WTC11 (cell line): ENCODE data around the gene ABCA13.

Source experiments
- ATF2 ChIP-seq: sonication (generic); formaldehyde crosslinking; IDR thresholded peaks from 2 replicates; pipeline ENCODE4 v1.8.1; 2022; ENCODE audit warnings: low read depth, missing genetic modification reagents, borderline replicate concordance
- FOXP1 ChIP-seq: sonication (generic); formaldehyde crosslinking; IDR thresholded peaks from 2 replicates; pipeline ENCODE4 v1.8.0; 2022; ENCODE audit warnings: missing genetic modification reagents, mild to moderate bottlenecking, moderate library complexity, borderline replicate concordance
- TEAD4 ChIP-seq: sonication (generic); formaldehyde crosslinking; IDR thresholded peaks from 2 replicates; pipeline ENCODE4 v1.8.0; 2022; ENCODE audit warnings: mild to moderate bottlenecking, missing genetic modification reagents
- ZBTB21 ChIP-seq: sonication (generic); formaldehyde crosslinking; IDR thresholded peaks from 2 replicates; pipeline ENCODE4 v1.8.1; 2023; ENCODE audit warnings: mild to moderate bottlenecking, missing genetic modification reagents, borderline replicate concordance
- ZNF219 ChIP-seq: sonication (generic); formaldehyde crosslinking; IDR thresholded peaks from 2 replicates; pipeline ENCODE4 v1.8.0; 2023; ENCODE audit warnings: missing genetic modification reagents, mild to moderate bottlenecking, borderline replicate concordance
- ZNF396 ChIP-seq: fragments of 250-450 bp; sonication (Bioruptor Pico); IDR thresholded peaks from 2 replicates; pipeline ENCODE4 v1.8.0; 2021; ENCODE audit warnings: mild to moderate bottlenecking, moderate library complexity, borderline replicate concordance
- TF ChIP-seq, protein P1 (sequence below): sonication (generic); formaldehyde crosslinking; IDR thresholded peaks from 2 replicates; pipeline ENCODE4 v1.8.1; 2022; ENCODE audit warnings: missing genetic modification reagents, borderline replicate concordance
- TF ChIP-seq, protein P2 (sequence below): sonication (generic); formaldehyde crosslinking; IDR thresholded peaks from 2 replicates; pipeline ENCODE4 v1.8.1; 2023; ENCODE audit warnings: mild to moderate bottlenecking, missing genetic modification reagents
- TF ChIP-seq, protein P3 (sequence below): sonication (generic); formaldehyde crosslinking; IDR thresholded peaks from 2 replicates; pipeline ENCODE4 v1.8.1; 2022; ENCODE audit warnings: low read depth, mild to moderate bottlenecking, moderate library complexity, missing genetic modification reagents, borderline replicate concordance
- TF ChIP-seq, protein P4 (sequence below): fragments of 200-600 bp; IDR thresholded peaks from 2 replicates; pipeline ENCODE4 v1.8.0; 2022; ENCODE audit warnings: antibody characterized with exemption

DNA sequence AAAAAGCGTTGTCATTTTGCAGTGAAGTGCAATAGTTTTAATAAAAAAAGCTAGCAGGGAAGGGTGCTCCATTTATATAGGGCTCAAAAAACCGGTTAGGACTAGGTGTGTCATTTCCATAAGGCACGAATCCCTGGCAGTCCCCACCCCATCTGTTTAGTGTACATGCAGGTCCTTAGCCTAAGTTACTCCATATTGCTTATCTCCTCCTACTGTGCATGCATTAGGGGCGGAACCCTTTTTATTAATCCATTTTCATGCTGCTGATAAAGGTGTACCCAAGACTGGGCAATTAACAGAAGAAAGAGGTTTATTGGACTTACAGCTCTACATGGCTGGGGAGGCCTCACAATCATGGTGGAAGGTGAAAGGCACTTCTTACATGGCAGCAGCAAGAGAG lies 301.4 kb downstream of the ABCA13 start:
- no peak for TF ChIP-seq ZBTB21
- TF ChIP-seq, protein P1, sequence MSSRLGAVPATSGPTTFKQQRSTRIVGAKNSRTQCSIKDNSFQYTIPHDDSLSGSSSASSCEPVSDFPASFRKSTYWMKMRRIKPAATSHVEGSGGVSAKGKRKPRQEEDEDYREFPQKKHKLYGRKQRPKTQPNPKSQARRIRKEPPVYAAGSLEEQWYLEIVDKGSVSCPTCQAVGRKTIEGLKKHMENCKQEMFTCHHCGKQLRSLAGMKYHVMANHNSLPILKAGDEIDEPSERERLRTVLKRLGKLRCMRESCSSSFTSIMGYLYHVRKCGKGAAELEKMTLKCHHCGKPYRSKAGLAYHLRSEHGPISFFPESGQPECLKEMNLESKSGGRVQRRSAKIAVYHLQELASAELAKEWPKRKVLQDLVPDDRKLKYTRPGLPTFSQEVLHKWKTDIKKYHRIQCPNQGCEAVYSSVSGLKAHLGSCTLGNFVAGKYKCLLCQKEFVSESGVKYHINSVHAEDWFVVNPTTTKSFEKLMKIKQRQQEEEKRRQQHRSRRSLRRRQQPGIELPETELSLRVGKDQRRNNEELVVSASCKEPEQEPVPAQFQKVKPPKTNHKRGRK (CRISPR knock-in tag): no peak
- TF ChIP-seq FOXP1 (CRISPR knock-in tag): no peak
- TF ChIP-seq ZNF396 (CRISPR knock-in tag): no peak
- TF ChIP-seq, protein P2, sequence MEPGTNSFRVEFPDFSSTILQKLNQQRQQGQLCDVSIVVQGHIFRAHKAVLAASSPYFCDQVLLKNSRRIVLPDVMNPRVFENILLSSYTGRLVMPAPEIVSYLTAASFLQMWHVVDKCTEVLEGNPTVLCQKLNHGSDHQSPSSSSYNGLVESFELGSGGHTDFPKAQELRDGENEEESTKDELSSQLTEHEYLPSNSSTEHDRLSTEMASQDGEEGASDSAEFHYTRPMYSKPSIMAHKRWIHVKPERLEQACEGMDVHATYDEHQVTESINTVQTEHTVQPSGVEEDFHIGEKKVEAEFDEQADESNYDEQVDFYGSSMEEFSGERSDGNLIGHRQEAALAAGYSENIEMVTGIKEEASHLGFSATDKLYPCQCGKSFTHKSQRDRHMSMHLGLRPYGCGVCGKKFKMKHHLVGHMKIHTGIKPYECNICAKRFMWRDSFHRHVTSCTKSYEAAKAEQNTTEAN: no peak
- TF ChIP-seq, protein P3, sequence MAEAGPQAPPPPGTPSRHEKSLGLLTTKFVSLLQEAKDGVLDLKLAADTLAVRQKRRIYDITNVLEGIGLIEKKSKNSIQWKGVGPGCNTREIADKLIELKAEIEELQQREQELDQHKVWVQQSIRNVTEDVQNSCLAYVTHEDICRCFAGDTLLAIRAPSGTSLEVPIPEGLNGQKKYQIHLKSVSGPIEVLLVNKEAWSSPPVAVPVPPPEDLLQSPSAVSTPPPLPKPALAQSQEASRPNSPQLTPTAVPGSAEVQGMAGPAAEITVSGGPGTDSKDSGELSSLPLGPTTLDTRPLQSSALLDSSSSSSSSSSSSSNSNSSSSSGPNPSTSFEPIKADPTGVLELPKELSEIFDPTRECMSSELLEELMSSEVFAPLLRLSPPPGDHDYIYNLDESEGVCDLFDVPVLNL (CRISPR knock-in tag): no peak
- no peak for TF ChIP-seq ATF2 (CRISPR knock-in tag)
- TF ChIP-seq ZNF219 (CRISPR knock-in tag): no peak
- no peak for TF ChIP-seq TEAD4
- TF ChIP-seq, protein P4, sequence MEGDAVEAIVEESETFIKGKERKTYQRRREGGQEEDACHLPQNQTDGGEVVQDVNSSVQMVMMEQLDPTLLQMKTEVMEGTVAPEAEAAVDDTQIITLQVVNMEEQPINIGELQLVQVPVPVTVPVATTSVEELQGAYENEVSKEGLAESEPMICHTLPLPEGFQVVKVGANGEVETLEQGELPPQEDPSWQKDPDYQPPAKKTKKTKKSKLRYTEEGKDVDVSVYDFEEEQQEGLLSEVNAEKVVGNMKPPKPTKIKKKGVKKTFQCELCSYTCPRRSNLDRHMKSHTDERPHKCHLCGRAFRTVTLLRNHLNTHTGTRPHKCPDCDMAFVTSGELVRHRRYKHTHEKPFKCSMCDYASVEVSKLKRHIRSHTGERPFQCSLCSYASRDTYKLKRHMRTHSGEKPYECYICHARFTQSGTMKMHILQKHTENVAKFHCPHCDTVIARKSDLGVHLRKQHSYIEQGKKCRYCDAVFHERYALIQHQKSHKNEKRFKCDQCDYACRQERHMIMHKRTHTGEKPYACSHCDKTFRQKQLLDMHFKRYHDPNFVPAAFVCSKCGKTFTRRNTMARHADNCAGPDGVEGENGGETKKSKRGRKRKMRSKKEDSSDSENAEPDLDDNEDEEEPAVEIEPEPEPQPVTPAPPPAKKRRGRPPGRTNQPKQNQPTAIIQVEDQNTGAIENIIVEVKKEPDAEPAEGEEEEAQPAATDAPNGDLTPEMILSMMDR: no peak
